Hematopoietic multipotent progenitor cell treated with erythropoietin and hydrocortisone succinate and interleukin-3 and kit ligand, for 8 days (in vitro differentiated cells): ENCODE results near the gene SIX3.

Experiments used
- DNase-seq: peaks from one replicate; pipeline ENCODE4 v3.0.0-alpha.2; 2015

Gene SIX3

DNA sequence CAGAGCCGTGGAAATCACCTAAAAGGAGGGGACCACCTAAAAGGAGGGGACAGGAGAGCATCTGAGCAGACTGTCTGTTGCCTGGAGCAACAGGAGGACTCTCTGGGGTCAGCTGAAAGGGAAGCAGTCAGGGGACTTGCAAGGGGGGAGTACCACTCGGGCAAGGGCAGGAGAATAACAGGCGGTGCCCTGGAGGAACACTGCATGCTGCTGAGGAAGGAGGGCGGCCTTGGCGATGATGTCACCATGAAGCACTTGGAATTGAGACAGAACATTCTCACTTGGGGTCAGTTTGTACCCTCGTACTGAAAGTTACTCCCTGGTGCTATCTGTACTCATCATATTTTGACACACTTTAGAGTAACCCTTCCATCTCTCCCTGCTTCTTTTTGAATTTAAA, 18.4 kb downstream of the SIX3 start:
- no peak for DNase-seq

DNA sequence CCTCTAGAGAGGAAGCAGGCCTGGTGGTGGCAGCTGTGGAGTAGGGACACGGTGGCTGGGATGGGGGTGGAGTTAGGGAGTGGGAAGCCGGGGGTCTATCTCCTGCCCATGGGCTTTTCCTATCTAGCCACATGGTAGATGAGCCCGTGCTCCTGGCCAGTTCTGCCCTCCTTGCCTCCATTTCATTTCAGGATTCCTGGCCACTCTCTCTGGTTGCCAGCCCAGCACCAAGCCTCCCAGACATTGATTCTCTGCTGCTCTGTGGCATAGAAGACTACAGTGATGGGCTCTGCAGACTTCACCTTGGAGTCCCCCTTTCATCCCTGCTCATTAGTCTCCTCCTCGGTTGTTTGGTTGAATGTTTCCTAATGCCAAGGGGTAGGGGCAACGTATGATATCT, 19.4 kb downstream of the SIX3 start:
- no peak for DNase-seq

DNA sequence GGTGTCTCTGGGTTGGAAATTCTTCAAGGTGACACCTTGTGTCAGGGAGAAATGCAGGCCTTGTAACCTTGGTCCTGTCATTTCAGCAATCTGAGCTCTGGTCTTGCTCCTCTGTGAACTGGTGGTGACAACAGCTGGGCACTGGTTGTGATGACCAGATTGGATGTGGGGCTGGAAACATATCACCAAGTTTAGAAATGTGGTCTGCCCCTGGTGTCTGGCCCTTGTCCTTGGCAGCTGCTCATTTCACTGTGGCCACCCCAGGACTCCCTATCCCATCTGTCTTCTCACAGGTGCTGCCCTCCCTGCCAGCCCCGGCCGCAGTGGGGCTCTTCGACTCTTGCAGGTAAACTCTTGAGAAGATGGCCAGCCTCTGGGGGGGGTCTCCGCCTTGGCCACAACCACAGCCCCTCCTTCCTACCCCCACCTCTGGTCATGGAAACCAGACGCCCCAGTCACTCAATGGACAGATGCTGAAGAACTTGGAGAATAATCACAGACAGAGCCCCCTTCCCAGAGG, 20.7 kb downstream of the SIX3 start:
- DNase-seq: no peak

DNA sequence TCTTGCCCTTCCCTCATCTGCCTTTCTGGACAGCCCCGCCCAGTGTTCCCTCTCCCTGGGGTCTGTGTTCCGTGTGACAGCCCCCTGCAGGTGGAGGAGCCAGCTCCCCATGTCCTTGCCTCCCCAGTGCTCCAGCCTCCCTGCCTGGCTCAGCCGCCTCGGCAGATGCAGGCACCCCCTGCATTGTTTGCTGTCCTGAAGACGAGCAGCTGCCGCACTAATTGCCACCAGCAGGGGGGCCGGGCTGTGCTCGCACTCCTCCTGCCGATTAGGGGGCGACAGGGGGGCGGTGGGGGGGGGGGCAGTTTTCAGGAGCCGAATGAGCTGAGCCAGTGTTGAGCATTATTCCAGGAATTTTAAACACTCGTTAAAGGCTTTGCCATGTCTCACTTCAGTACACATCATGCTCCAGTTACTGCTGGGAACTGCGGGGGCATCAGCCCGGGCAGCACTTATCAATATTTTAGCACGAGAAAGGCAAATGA, 23.3 kb downstream of the SIX3 start:
- DNase-seq: no peak

- no peak for DNase-seq
Observed at GRCh38 chr2:44965684-44966083, 24.2 kb downstream of the SIX3 start.

- DNase-seq: no peak
Observed at GRCh38 chr2:44967056-44967455, 25.6 kb downstream of the SIX3 start.

DNA sequence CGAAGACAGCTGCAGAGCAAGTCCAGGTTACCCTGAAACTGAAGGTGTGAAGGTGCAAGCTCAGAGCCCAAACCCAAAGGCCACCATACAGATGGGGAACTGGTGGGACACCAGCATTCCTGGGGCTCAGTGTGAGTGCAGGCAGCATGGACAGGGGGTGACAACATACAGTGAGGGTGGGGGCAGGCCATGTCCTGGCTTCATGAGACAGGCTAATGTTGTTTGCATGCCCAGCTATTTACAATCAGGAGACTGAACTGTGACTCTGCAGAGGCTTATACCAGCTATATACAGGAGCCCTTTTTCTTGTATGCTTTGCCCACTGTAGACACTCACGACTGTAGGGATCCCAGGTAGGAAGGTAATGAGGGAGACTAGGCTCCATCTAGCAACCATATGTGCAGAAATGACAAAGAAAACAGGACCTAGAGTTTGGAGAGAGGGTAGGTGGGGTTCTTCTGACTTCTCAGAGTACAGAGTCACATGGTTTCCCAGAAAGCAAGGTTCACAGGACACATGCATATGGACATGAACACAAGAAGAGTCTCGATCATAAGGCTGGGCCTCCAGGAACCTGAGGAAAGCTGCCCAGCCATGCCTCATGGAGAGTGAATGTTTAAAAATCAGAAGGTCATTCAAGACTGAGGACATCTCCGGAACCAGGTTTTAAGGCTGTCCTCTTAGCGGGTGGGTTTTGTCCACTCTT, 26.4 kb downstream of the SIX3 start:
- DNase-seq: no peak

- DNase-seq: no peak
Observed at GRCh38 chr2:44969936-44970335, 28.4 kb downstream of the SIX3 start.

GRCh38 chr2:44970846-44971450, 29.4 kb downstream of the SIX3 start:
- no peak for DNase-seq

DNA sequence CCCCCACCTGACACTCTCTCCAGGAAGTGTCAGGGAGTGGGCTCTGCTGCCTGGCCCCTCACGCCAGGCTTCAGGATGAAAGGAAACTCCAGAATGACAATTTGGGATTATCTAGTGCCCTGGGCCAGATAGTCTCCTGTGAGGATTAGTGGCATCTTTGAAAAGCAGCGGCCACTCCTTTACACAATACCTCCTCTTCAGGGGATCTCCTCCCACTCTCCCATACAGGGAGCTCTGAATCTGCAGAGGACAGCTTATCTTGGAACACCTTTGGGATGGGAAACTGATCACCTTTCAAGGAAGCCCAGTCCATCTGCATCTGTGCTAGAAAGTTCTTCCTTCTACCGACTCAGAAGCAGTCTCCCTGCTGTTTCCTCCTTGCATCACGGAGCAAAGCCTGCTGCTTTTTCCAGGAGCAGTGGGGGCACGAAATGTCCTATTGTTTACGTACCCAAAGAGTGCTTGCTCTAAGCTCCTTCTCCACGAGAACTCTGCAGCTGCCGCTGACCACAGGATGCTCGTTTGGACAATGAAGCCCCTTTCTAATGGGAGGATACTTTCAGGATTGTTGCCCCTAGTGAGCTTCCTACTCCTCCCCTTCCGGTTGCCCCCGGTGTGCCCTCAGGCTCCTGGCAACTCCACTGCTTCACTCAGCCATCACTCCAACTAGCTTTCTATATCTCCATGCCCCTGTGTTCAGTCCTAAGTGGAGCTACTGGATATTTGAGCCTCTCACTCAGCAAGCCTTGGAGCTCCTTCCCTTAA, 31.5 kb downstream of the SIX3 start:
- no peak for DNase-seq

DNA sequence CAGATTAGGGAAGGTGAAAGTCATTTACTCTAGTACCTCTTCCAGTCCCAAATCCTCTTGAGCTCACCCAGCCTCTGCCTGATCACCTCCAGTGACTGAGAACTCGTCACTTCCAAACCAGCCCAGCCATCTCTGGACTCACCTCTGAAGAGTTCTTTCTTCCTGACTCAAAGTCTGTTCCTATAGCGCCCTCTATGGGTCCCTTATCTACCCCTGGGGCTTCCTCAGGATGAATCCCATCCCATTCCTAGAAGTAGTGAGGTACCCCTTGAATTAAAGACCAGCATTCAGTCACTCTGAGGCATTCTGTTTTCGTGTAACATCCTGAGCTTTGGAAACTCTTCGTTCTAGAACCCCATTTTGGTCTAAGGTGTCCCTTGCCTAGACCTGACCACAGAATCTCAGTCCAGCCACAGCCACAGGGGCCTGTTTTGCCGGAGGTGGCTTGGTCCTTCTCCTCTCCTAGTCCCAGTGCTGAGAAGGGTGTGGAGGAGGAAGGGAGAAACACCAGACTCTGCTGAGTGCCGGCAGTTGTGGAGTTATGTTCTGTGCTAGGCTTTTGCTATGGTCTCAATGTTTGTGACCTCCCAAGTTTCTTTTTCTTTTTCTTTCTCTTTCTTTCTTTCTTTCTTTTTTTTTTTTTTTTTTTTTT, 32.7 kb downstream of the SIX3 start:
- peak; percentile 52 for DNase-seq

- no peak for DNase-seq
Observed at GRCh38 chr2:44975571-44976450, 34.3 kb downstream of the SIX3 start.

DNA sequence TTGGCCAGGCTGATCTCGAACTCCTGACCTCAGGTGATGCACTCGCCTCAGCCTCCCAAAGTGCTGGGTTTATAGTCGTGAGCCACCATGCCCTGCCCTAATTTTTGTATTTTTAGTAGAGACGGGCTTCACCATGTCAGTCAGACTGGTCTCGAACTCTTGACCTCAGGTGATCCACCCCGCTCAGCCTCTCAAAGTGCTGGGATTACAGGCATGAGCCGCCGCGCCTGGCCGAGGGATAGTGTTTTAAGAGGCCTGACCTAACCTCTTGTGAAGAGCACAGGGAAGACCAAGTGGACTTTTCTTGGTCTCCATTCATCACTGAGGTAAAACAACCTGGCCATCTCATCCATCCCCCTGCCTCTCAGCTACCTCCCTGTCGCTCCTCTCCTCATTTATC, 38.1 kb downstream of the SIX3 start:
- DNase-seq: no peak

DNA sequence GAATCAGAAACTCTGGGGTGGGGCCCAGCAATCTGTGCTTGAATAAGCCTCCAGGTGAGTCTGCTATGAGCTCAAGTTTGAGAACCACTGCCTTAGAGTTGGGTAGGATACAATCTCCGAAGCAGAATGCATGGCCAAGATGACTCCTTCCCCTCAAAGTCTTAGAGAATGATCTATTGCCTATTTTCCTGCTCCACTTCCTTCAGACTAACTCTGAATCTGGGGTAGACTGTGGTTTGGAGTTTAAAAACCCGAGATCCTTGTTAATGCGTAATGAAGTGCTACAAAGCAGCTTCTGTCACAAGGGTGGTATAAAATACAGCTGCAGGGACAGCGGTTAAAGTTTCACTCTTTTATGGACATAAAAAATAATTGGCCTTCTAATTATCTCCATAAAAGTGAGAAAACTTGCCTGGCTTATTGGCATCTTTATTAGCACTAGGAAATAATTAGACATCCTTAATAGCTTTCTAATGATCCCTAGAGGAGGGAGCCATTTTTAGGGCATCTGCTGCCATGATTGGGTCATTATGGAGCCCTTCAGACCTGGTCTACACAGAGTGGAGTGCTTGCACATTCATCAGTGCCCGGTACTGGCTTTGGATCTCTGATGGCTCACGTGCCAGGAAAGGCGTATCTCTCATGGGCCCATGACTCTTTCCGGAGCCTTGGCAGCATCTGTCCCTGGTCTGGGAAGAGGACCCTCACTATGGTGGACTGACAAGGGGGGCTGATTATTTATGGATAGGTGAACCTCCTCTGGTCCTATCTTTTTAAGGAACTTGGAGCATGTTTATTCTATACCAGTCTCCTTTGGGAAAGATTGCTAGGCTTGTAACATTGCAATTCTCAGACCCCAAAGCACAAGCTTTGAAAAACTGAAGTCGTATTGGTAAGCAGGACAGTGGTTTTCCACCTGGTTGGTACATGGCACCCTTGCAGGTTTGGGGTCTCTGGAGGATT, 39.5 kb downstream of the SIX3 start:
- DNase-seq: no peak

- DNase-seq: peak; percentile 60
Observed at GRCh38 chr2:44981714-44982108, 40.2 kb downstream of the SIX3 start.

DNA sequence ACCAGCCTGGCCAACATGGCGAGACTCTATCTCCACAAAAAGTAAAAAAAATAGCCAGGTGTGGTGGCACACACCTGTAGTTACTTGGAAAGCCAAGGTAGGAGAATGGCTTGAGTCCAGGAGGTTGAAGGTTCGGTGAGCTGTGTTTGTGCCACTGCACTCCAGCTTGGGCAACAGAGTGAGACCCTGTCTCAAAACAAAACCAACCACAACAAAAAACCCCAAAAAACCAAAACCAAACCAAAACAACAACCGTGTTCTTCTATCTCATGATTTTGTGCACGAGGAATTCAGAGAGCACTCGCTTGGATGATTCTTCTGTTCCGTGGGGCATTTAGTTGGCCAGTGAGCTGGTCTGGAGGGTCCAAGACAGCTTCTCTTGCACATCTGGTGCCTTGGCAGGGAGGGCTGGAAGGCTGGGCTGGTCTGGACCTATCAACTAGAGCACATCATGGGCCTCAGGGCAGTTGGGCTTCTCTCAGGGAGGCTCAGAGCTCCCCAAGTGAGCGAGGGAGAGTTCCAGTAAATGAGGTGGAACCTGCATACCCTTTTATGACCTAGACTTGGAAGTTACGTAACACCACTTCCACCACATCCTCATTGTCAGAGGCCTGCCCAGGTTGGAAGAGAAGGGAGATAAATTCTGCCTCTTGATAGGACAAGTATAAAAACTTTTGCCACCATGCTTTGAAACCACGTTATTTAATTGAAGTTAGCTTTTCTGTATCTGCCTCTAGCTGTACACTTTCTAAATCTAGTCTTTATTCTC, 42.5 kb downstream of the SIX3 start:
- no peak for DNase-seq

DNA sequence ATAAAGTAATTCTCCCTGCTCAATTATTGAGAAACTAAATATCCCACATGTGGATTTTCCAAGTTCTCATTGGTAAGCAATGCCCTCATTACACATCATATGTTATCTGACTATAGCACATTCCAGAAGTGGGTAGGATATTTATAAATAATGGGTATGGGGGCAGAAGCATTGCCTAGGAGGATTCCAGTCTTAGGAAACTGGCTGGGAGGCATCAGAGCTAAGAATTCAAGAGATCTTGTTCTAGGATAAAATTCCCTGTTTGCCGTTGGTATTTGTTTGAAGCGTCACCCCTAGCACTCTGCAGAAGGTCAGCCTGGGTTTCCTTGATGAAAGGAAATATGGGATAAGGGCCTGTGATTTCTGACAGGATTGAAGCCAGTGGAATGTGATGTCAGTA, 47.7 kb downstream of the SIX3 start:
- no peak for DNase-seq

DNA sequence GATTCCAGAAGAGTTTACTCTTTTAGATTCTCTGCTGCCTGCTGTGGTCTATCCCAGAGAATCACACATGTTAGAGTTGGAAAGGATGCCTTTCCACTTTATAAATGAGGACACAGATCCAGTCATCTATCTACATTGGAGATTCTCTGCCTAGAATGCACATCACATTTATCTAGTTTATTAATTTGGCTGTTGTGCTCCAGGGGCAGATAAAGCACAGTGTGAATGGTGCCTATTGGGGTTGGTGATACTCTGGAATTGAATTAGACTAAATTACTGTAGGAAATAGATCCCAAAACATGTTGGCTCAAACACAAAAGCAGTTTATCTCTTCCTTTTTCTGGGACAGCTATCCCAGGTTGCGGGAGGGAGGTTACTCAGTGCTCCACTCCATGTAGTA, 52.9 kb downstream of the SIX3 start:
- no peak for DNase-seq
